ENCODE data around the gene EPS8L2. TPM values are rescaled to one million over a fixed set of nuclear protein-coding genes. Genes with fewer than 3 reads are reported as not detected.

EPS8L2 gene
- total and polyA plus RNA-seq, 2 of the 13 experiments (the other 11 are each of a cell fraction or from before 2014, with no cell fraction given) = 89.3 to 416 TPM

DNA sequence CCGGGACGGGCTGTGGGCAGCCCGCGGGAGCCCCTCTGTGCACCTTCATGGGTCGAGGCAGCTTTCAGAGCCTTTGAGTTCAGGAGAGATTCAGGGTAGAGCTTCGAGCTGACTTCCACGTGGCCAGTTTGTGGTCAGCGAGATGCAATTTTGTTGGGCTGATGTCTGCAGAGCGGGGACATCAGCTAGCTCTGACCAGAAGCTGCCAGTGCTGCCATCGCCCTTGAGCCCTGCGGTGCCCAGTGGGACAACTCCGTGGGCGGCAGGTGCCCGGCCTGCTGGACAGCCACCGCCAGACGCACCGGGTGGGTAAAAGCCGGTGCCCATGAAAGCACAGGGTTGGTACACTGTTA, 42.0 kb downstream of the EPS8L2 start (continued):
- TF ChIP-seq ZNF33B (CRISPR knock-in tag; IDR thresholded peaks at IDR 0.05) (no peak), MAX (IDR thresholded peaks at IDR 0.05) (peak; percentile 49; the same call in 1 of the 2 replicates), MXD4 (CRISPR knock-in tag; IDR thresholded peaks at IDR 0.05) (0 out of 2 replicates have a peak, but pooled peaks have one; percentile 32), MEIS2 (CRISPR knock-in tag; IDR thresholded peaks at IDR 0.05) (0 out of 2 replicates have a peak, but pooled peaks have one; percentile 19), BORCS8-MEF2B (CRISPR knock-in tag; IDR thresholded peaks at IDR 0.05) (no peak), BATF2 (CRISPR knock-in tag; IDR thresholded peaks at IDR 0.05) (0 out of 2 replicates have a peak, but pooled peaks have one; percentile 7)
- TF ChIP-seq, protein P1, sequence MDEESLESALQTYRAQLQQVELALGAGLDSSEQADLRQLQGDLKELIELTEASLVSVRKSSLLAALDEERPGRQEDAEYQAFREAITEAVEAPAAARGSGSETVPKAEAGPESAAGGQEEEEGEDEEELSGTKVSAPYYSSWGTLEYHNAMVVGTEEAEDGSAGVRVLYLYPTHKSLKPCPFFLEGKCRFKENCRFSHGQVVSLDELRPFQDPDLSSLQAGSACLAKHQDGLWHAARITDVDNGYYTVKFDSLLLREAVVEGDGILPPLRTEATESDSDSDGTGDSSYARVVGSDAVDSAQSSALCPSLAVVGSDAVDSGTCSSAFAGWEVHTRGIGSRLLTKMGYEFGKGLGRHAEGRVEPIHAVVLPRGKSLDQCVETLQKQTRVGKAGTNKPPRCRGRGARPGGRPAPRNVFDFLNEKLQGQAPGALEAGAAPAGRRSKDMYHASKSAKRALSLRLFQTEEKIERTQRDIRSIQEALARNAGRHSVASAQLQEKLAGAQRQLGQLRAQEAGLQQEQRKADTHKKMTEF (CRISPR knock-in tag; IDR thresholded peaks at IDR 0.05) = 0 out of 2 replicates have a peak, but pooled peaks have one; percentile 8
- TF ChIP-seq, protein P2, sequence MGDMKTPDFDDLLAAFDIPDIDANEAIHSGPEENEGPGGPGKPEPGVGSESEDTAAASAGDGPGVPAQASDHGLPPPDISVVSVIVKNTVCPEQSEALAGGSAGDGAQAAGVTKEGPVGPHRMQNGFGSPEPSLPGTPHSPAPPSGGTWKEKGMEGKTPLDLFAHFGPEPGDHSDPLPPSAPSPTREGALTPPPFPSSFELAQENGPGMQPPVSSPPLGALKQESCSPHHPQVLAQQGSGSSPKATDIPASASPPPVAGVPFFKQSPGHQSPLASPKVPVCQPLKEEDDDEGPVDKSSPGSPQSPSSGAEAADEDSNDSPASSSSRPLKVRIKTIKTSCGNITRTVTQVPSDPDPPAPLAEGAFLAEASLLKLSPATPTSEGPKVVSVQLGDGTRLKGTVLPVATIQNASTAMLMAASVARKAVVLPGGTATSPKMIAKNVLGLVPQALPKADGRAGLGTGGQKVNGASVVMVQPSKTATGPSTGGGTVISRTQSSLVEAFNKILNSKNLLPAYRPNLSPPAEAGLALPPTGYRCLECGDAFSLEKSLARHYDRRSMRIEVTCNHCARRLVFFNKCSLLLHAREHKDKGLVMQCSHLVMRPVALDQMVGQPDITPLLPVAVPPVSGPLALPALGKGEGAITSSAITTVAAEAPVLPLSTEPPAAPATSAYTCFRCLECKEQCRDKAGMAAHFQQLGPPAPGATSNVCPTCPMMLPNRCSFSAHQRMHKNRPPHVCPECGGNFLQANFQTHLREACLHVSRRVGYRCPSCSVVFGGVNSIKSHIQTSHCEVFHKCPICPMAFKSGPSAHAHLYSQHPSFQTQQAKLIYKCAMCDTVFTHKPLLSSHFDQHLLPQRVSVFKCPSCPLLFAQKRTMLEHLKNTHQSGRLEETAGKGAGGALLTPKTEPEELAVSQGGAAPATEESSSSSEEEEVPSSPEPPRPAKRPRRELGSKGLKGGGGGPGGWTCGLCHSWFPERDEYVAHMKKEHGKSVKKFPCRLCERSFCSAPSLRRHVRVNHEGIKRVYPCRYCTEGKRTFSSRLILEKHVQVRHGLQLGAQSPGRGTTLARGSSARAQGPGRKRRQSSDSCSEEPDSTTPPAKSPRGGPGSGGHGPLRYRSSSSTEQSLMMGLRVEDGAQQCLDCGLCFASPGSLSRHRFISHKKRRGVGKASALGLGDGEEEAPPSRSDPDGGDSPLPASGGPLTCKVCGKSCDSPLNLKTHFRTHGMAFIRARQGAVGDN (CRISPR knock-in tag; IDR thresholded peaks at IDR 0.05) = 0 out of 2 replicates have a peak, but pooled peaks have one; percentile 43

Measured in HepG2 (cell line).